PFSK-1 (cell line): ENCODE results near the gene USP44.

ENCODE experiments used
- FOXP2 ChIP-seq: optimal IDR thresholded peaks from 2 replicates; pipeline ENCODE3; 2011; ENCODE audit warnings: borderline replicate concordance, control low read depth, inconsistent platforms; ENCODE audit not compliant: insufficient read depth; ENCODE audit errors: extremely low read length, extremely low read depth
- POLR2AphosphoS5 ChIP-seq: IDR thresholded peaks from 2 replicates; pipeline ENCODE4 v1.6.1; 2012; ENCODE audit warnings: low read depth, mild to moderate bottlenecking, control low read depth, low read length, moderate library complexity
- SIN3A ChIP-seq: IDR thresholded peaks from 2 replicates; pipeline ENCODE4 v1.6.1; 2012; ENCODE audit warnings: mild to moderate bottlenecking, low read length, moderate library complexity, borderline replicate concordance; ENCODE audit not compliant: insufficient read depth
- TAF1 ChIP-seq: IDR thresholded peaks from 2 replicates; pipeline ENCODE4 v1.6.1; 2012; ENCODE audit warnings: low read length, control low read depth, borderline replicate concordance; ENCODE audit not compliant: insufficient read depth
- TF ChIP-seq, protein P1 (sequence below), 2 experiments: IDR thresholded peaks; 2 replicates each; pipeline versions ENCODE4 v1.6.1 to v1.8.0; 2011 to 2012; ENCODE audit warnings: low read depth in 2 of 2, low read length in 2 of 2, control low read depth in 1 of 2, inconsistent platforms in 1 of 2, mild to moderate bottlenecking in 1 of 2, moderate library complexity in 1 of 2; ENCODE audit not compliant: insufficient read depth in 1 of 2

USP44 gene

DNA sequence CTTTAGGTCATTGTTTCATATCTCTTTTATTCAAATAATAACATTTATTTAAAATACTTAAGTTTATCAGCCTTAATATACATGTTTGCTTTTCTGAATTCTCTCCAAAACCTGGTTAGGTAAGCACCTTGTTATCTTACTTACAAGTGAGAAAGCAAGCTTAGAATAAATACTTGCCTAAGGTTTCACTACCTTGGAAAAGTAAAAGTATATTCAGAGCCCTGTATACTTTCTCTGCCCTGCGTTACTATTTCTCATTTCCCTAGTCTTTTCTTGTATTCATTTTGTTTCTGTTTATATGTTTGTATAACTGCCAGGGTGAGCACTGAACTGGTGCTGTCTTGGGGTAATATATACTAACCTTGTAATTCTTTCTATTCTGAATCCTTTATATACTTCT, 55.8 kb downstream of the USP44 start:
- TF ChIP-seq TAF1 (no peak), FOXP2 (no peak), POLR2AphosphoS5 (no peak), SIN3A (no peak)
- TF ChIP-seq, protein P1, sequence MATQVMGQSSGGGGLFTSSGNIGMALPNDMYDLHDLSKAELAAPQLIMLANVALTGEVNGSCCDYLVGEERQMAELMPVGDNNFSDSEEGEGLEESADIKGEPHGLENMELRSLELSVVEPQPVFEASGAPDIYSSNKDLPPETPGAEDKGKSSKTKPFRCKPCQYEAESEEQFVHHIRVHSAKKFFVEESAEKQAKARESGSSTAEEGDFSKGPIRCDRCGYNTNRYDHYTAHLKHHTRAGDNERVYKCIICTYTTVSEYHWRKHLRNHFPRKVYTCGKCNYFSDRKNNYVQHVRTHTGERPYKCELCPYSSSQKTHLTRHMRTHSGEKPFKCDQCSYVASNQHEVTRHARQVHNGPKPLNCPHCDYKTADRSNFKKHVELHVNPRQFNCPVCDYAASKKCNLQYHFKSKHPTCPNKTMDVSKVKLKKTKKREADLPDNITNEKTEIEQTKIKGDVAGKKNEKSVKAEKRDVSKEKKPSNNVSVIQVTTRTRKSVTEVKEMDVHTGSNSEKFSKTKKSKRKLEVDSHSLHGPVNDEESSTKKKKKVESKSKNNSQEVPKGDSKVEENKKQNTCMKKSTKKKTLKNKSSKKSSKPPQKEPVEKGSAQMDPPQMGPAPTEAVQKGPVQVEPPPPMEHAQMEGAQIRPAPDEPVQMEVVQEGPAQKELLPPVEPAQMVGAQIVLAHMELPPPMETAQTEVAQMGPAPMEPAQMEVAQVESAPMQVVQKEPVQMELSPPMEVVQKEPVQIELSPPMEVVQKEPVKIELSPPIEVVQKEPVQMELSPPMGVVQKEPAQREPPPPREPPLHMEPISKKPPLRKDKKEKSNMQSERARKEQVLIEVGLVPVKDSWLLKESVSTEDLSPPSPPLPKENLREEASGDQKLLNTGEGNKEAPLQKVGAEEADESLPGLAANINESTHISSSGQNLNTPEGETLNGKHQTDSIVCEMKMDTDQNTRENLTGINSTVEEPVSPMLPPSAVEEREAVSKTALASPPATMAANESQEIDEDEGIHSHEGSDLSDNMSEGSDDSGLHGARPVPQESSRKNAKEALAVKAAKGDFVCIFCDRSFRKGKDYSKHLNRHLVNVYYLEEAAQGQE (IDR thresholded peaks at IDR 0.05; ENCODE audit: insufficient read depth in 1 of 2, low read depth in 2 of 2, low read length in 2 of 2): no peak

DNA sequence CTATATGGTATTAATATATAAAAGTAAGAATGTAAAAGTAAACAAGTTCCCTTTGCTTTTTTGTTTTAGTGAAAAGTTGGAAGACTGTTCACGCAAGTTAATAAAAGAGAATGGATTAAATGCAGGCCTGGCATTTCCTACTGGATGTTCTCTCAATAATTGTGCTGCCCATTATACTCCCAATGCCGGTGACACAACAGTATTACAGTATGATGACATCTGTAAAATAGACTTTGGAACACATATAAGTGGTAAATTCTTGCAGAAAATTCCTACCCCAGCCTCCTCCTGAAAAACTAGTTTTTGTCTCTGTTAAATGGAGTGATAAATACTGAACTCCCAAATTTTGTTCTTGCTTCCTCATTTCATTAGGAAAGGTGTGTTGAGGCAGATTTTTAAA, 56.4 kb downstream of the USP44 start:
- no peak for TF ChIP-seq FOXP2
- TF ChIP-seq TAF1: no peak
- TF ChIP-seq SIN3A: no peak
- TF ChIP-seq POLR2AphosphoS5: no peak
- TF ChIP-seq, protein P1 (IDR thresholded peaks at IDR 0.05; ENCODE audit: insufficient read depth in 1 of 2, low read depth in 2 of 2, low read length in 2 of 2): no peak

DNA sequence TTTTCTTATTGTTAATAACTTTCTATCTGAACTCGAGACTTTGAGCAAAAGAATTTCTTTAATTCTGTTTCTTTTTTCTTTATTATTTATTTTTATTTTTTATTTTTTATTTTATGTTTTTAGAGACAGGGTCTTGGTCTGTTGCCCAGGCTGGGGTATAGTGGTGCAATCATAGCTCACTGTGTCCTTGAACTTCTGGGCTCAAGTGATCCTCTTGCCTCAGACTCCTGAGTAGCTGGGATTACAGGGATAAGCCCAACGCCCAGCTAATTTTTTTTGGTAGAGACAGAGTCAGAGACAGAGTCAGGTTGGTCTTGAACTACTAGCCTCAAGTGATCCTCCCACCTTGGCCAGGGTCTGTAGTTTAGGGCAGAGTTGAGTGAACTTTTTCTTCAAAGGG, 58.8 kb downstream of the USP44 start:
- TF ChIP-seq SIN3A (no peak), POLR2AphosphoS5 (no peak), TAF1 (no peak), FOXP2 (no peak)

DNA sequence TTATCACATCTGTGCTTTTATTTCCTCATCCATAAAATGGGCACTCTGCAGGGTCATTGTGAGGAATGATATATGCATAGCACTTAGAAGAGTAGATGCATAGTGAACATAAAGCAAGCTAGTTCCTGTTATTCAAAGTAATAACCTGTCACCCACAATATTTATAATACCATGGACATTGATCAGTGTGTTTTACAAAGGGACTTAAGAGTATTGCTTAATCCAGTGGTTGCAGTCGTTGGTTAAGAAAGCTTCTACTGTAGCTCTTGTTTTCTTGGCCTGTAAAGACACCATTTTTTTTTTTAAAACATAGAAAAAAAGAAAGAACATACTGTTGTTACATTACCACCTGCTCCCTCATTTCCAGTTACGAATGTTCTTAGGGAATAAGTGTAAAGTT, 64.3 kb downstream of the USP44 start:
- TF ChIP-seq FOXP2 (no peak), TAF1 (no peak), POLR2AphosphoS5 (no peak), SIN3A (no peak)
- TF ChIP-seq, protein P1 (IDR thresholded peaks at IDR 0.05; ENCODE audit: insufficient read depth in 1 of 2, low read depth in 2 of 2, low read length in 2 of 2): no peak

DNA sequence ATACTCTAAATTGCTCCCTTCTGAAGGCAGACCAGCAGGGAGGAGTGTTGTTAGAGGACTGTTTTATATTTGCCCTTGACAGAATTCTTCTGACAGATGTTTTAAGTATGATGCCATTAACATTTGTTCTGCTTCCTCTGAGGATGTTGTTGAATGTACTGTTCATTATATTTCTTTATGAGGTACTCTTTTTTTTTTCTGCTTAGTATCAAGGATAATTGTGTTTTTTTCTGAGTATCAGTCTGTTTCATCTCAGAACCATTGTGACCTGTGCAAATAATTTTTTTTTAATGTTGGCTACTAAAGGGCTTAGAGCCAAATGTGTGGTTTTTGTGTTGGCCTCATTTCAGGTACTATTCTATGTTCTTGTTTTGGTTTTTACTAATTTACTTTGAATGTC, 66.8 kb downstream of the USP44 start:
- TF ChIP-seq FOXP2 (no peak), TAF1 (no peak), SIN3A (no peak), POLR2AphosphoS5 (no peak)
- TF ChIP-seq, protein P1 (IDR thresholded peaks at IDR 0.05; ENCODE audit: insufficient read depth in 1 of 2, low read depth in 2 of 2, low read length in 2 of 2): no peak
